Measurements from ENCODE around the gene FTCD. TPM values are rescaled to one million over a fixed set of nuclear protein-coding genes. Genes with fewer than 3 reads are reported as not detected.

The FTCD gene
- total and polyA plus RNA-seq, 9 of the 15 experiments (the other 6 are each of a cell fraction or from before 2014, with no cell fraction given) = 0.11 to 1.6 (median 0.67) TPM; not detected in 5

GRCh38 chr21:46183910-46184624, 28.7 kb upstream of the FTCD start, which contains the start of gene SPATC1L (continued):
- TF ChIP-seq ZNF274 (IDR thresholded peaks at IDR 0.05; ENCODE audit: borderline replicate concordance, low read depth, low read length) (no peak), ZNF778 (CRISPR knock-in tag; IDR thresholded peaks at IDR 0.05) (no peak), ATF1 (CRISPR knock-in tag; IDR thresholded peaks at IDR 0.05) (no peak), ATF1 (tag; IDR thresholded peaks at IDR 0.05) (peak; percentile 33), ZNF239 (CRISPR knock-in tag; IDR thresholded peaks at IDR 0.05) (no peak), ZNF639 (CRISPR knock-in tag; conservative IDR thresholded peaks at IDR 0.05 in 1 of 2, IDR thresholded peaks at IDR 0.05 in 1 of 2) (no peak), IRF2 (CRISPR knock-in tag; IDR thresholded peaks at IDR 0.05) (no peak), ZC3H4 (CRISPR knock-in tag; IDR thresholded peaks at IDR 0.05; ENCODE audit: borderline replicate concordance) (no peak), ZNF695 (CRISPR knock-in tag; IDR thresholded peaks at IDR 0.05) (no peak), HMG20A (CRISPR knock-in tag; conservative IDR thresholded peaks at IDR 0.05) (no peak), RBM34 (IDR thresholded peaks at IDR 0.05; ENCODE audit: borderline replicate concordance, insufficient read depth, low read length) (no peak), ZNF165 (CRISPR knock-in tag; IDR thresholded peaks at IDR 0.05; ENCODE audit: borderline replicate concordance) (peak; percentile 66; the same call in 1 of the 2 replicates), ZBTB34 (CRISPR knock-in tag; IDR thresholded peaks at IDR 0.05) (no peak), TRIM28 (IDR thresholded peaks at IDR 0.05) (peak; percentile 69), PBX2 (CRISPR knock-in tag; IDR thresholded peaks at IDR 0.05; ENCODE audit: low read depth) (peak; percentile 94; the same call in 1 of the 2 replicates), PBX2 (tag; conservative IDR thresholded peaks at IDR 0.05; ENCODE audit: low read depth) (peak; percentile 56; the same call in 1 of the 2 replicates), WHSC1 (IDR thresholded peaks at IDR 0.05; ENCODE audit: low read length) (no peak), MECOM (CRISPR knock-in tag; IDR thresholded peaks at IDR 0.05) (no peak), CC2D1A (IDR thresholded peaks at IDR 0.05) (no peak), MCM2 (IDR thresholded peaks at IDR 0.05; ENCODE audit: low read depth) (no peak), ZNF280A (IDR thresholded peaks at IDR 0.05; ENCODE audit: low read depth, partially characterized antibody) (no peak), PYGO2 (tag; IDR thresholded peaks at IDR 0.05) (no peak), ZNF589 (CRISPR knock-in tag; IDR thresholded peaks at IDR 0.05; ENCODE audit: low read depth) (no peak)
